Progenitor cell of endocrine pancreas (in vitro differentiated cells): ENCODE data around the gene SNTA1. TPM values are rescaled to one million over a fixed set of nuclear protein-coding genes. Genes with fewer than 3 reads are reported as not detected.
A peak's percentile ranks its signal among the peaks of the same experiment; 100 is the strongest.

Source experiments
- DNase-seq: peaks from one replicate; pipeline ENCODE4 v3.0.0; 2021; ENCODE audit warnings: low spot score; ENCODE audit not compliant: unreplicated experiment
- H3K27ac Mint-ChIP-seq: 2 replicates; pipeline ENCODE4 v1.8.0; 2021; ENCODE audit warnings: mild to moderate bottlenecking, moderate library complexity, mixed read lengths
- H3K27me3 Mint-ChIP-seq: 2 replicates; pipeline ENCODE4 v1.8.0; 2021; ENCODE audit warnings: mixed read lengths
- H3K36me3 Mint-ChIP-seq: 2 replicates; pipeline ENCODE4 v1.8.0; 2022; ENCODE audit warnings: mixed read lengths; ENCODE audit not compliant: insufficient read depth
- H3K4me1 Mint-ChIP-seq: 2 replicates; pipeline ENCODE4 v1.8.0; 2021; ENCODE audit warnings: low read depth, mixed read lengths
- H3K4me3 Mint-ChIP-seq: 2 replicates; pipeline ENCODE4 v1.8.0; 2021; ENCODE audit warnings: low read depth, mild to moderate bottlenecking, moderate library complexity, mixed read lengths
- H3K9me3 Mint-ChIP-seq: 2 replicates; pipeline ENCODE4 v1.8.0; 2021; ENCODE audit warnings: low read depth, mixed read lengths
- CTCF ChIP-seq: fragments of 200-600 bp; sonication (generic); IDR thresholded peaks from one replicate; pipeline ENCODE4 v1.5.0; 2021; ENCODE audit warnings: antibody characterized with exemption, mild to moderate bottlenecking; ENCODE audit not compliant: unreplicated experiment
- total RNA-seq: library from RNA; stranded (reverse); gene quantifications from 2 replicates; pipeline ENCODE4 v1.2.1, GENCODE V29; 2021

The SNTA1 gene
- total RNA-seq, 1 donor from 2014 or later, result 5.8 TPM

- TF ChIP-seq CTCF, result no peak
- H3K4me3 Mint-ChIP-seq, result no peak overlapping the region
- H3K36me3 Mint-ChIP-seq, result peaks cover 10% of the 10 kb centered on the region
- H3K27me3 Mint-ChIP-seq, result no peaks in the 10 kb centered on the region
- H3K9me3 Mint-ChIP-seq, result no peaks in the 10 kb centered on the region
- H3K4me1 Mint-ChIP-seq, result no peaks in the 10 kb centered on the region
- no peak overlapping the region for H3K27ac Mint-ChIP-seq
- DNase-seq, result no peak
Observed at GRCh38 chr20:33407796-33408195, 35.8 kb downstream of the SNTA1 start.

- H3K27ac Mint-ChIP-seq, result no peak overlapping the region
- no peaks in the 10 kb centered on the region for H3K27me3 Mint-ChIP-seq
- H3K4me3 Mint-ChIP-seq, result no peak overlapping the region
- peaks cover 10% of the 10 kb centered on the region for H3K36me3 Mint-ChIP-seq
- H3K4me1 Mint-ChIP-seq, result peaks cover 2% of the 10 kb centered on the region
- no peak for DNase-seq
- no peaks in the 10 kb centered on the region for H3K9me3 Mint-ChIP-seq
- TF ChIP-seq CTCF, result no peak
Observed at GRCh38 chr20:33407251-33407650, 36.3 kb downstream of the SNTA1 start.

- no peaks in the 10 kb centered on the region for H3K27me3 Mint-ChIP-seq
Observed at GRCh38 chr20:33404281-33404680, 39.3 kb downstream of the SNTA1 start.

GRCh38 chr20:33401921-33402369 lies 41.6 kb downstream of the SNTA1 start:
- TF ChIP-seq CTCF, result no peak
- Mint-ChIP-seq H3K27ac (peak overlapping the region; percentile 14), H3K4me1 (peaks cover 16% of the 10 kb centered on the region), H3K9me3 (no peaks in the 10 kb centered on the region), H3K36me3 (no peaks in the 10 kb centered on the region), H3K4me3 (peak overlapping the region; percentile 93), H3K27me3 (no peaks in the 10 kb centered on the region)
- no peak for DNase-seq

More at GRCh38 chr20:33404281-33404680, 39.3 kb downstream of the SNTA1 start:
- Mint-ChIP-seq H3K4me1 (peaks cover 16% of the 10 kb centered on the region), H3K9me3 (no peaks in the 10 kb centered on the region), H3K4me3 (no peak overlapping the region), H3K27ac (no peak overlapping the region), H3K36me3 (peaks cover 9% of the 10 kb centered on the region)
- TF ChIP-seq CTCF, result no peak
- no peak for DNase-seq

GRCh38 chr20:33401184-33401920 lies 42.2 kb downstream of the SNTA1 start, which contains the start of gene CDK5RAP1:
Gene CDK5RAP1 (minus strand): TSS chr20:33401519. CDS start chr20:33397064, 4,455 bp downstream.
- H3K9me3 Mint-ChIP-seq, result no peaks in the 10 kb centered on the region

More at GRCh38 chr20:33401184-33401920, 42.2 kb downstream of the SNTA1 start, which contains the start of gene CDK5RAP1:
- TF ChIP-seq CTCF, result no peak
- Mint-ChIP-seq H3K4me1 (peaks cover 16% of the 10 kb centered on the region), H3K4me3 (peak within 1 kb of the TSS; percentile 93), H3K36me3 (no peaks in the 10 kb centered on the region), H3K27me3 (no peaks in the 10 kb centered on the region), H3K27ac (peak within 1 kb of the TSS; percentile 93)
- peak; percentile 84 for DNase-seq
